Left renal cortex interstitium (tissue), 4 donors: ENCODE measurements around the gene KRTAP10-8. TPM values are rescaled to one million over a fixed set of nuclear protein-coding genes. Genes with fewer than 3 reads are reported as not detected.
"Not testable (repeated sequence)": the region's sequence is repeated elsewhere in the genome, so short reads cannot be mapped to it uniquely, and the experiment has no call there.

Experiments used
- DNase-seq, 4 donors: peaks; one replicate each; pipeline ENCODE4 v3.0.0-alpha.2; 2013; ENCODE audit warnings: low read depth in 4 of 4, low spot score in 2 of 4, missing footprints in 1 of 4
- polyA plus RNA-seq, 4 donors: library from polyadenylated mRNA; unstranded; fragments of 120-200 nt; gene quantifications; one replicate each; pipeline ENCODE4 v1.2.1, GENCODE V29; 2013; ENCODE audit not compliant: insufficient read length in 4 of 4

The KRTAP10-8 gene
- polyA plus RNA-seq, 4 donors: not detected

DNA sequence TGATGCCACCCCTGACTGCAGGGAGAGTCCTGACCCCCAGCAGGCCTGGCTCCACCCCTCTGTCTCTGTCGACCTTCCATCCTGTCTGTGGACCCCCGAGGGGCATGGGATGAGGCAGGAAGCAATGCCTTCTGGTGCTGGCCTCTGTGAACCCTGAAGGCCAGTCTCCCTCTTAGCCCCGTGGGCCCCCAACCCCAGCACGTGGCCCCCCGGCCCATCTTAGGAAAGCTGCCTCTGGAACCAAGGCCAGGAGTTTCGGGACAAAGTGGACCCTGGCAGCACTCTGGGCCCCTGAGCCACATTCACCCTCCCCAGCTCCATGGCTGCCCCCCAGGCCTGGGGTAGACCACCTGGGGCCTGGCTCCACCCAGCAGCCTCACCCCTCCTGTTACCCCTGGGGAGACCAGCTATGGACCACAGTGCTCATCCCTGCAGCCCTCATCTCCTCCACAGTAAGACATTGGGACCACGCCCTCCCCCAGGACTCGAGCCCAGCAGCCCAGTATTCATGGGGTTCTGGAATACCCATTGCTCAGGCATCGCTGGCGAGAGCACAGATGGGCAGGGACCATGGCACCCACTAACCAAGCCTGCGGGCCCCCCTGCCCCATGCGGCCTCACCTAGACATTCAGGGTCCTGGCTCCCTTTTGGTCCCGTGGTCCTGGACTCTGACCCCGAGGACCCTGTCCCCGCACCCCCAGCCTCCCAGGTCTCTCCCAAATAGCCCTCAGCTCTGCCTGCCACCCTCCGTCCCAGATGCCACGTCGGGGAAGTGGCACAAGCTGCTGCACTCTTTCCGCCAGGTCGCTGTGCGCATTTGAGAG lies 26.8 kb downstream of the KRTAP10-8 start:
- DNase-seq: not testable (repeated sequence)

- DNase-seq: no peak
Measured at GRCh38 chr21:44639331-44639655, 27.4 kb downstream of the KRTAP10-8 start.

DNA sequence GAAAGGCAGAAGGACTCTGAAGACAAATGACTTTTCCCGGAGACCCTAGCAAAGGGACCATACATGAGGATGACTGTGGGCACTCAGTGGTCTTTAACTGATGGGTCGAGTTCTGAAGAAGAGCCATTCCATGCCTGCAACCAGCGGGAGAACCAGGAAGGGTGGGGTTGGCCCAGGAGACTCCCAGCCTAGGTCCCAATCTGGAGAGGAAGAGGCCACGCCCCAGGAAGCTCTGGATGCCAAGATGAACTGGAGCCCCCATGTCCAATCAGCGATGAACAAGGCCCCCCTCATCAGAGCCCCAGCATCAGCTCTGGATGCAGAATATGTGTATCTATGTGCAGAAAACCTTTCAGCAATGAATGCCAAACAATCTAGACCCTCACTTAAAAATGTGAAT lies 28.9 kb downstream of the KRTAP10-8 start:
- no peak for DNase-seq

GRCh38 chr21:44643741-44644310 lies 31.9 kb downstream of the KRTAP10-8 start:
- no peak for DNase-seq

DNA sequence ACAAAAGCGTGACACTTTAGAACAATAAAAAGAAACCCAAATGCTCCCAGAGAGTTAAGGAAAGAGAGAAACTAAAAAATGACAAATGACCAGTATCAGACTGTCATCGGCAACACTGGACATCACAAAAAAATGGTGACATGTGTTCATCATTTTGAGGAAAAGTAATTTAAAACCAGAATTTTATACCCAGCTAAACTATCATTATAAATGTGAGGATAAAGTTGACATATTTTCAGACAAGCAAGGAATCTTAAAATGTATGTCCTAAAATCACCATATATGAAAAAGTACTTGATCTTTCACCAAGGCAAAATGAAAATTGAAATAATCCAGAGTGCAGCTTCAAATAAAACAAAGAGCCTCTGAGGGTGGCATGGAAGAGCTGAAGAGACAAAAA lies 33.0 kb downstream of the KRTAP10-8 start:
- no peak for DNase-seq

DNA sequence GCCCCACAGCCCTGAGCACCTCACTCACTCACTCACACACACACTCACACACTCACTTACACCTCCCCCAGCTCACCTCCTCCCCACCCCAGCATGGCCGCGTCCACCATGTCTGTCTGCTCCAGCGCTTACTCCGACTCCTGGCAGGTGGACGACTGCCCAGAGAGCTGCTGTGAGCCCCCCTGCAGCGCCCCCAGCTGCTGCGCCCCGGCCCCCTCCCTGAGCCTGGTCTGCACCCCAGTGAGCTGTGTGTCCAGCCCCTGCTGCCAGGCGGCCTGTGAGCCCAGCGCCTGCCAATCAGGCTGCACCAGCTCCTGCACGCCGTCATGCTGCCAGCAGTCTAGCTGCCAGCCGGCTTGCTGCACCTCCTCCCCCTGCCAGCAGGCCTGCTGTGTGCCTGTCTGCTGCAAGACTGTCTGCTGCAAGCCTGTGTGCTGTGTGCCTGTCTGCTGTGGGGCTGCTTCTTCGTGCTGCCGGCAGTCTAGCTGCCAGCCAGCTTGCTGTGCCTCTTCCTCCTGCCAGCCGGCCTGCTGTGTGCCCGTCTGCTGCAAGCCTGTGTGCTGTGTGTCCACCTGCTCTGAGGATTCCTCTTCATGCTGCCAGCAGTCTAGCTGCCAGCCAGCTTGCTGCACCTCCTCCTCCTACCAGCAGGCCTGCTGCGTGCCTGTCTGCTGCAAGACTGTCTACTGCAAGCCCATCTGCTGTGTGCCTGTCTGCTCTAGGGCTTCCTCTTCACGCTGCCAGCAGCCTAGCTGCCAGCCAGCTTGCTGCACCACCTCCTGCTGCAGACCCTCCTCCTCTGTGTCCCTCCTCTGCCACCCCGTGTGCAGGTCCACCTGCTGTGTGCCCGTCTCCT lies 34.7 kb downstream of the KRTAP10-8 start, which contains the start of gene KRTAP10-11:
KRTAP10-11 (plus strand) TSS at position 49 of the 856 bp plus-strand sequence; CDS start at position 94, 45 bp downstream.
- DNase-seq: not testable (repeated sequence)

- DNase-seq: no peak
Measured at GRCh38 chr21:44647222-44647552, 35.3 kb downstream of the KRTAP10-8 start.

GRCh38 chr21:44648557-44649311 lies 36.9 kb downstream of the KRTAP10-8 start:
- no peak for DNase-seq

- no peak for DNase-seq
Measured at GRCh38 chr21:44649521-44650100, 37.7 kb downstream of the KRTAP10-8 start.

DNA sequence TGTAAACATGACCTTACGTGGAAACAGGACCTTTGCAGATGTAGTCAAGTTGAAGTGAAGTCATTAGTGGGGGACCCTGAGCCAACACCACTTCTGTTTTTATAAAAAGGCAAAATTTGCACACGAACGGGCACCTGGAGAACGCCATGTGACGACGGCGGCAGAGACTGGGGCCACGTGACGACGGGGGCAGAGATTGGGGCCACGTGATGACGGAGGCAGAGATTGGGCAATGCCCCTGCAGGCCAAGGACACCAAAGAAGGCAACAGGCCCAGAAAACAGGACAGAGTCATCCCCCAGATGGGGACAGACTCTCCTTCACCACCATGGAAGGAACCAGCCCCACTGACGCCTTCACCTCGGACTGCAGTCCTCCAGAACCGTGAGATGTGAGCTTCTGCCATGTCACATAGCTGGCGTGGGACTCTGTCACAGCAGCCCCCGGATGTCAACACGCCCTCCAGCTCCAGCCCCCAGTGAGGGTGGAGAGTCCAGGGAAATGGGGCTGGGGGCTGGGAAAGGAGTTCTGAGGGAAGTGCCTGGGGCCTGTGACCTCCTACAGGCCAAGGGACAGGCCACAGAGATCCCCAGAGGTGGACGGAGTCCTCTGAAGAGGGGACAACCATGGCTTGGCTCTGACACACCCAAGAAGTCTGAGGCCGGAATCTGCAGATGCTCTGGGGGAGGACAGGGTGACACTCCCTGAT lies 38.5 kb downstream of the KRTAP10-8 start:
- DNase-seq: no peak

DNA sequence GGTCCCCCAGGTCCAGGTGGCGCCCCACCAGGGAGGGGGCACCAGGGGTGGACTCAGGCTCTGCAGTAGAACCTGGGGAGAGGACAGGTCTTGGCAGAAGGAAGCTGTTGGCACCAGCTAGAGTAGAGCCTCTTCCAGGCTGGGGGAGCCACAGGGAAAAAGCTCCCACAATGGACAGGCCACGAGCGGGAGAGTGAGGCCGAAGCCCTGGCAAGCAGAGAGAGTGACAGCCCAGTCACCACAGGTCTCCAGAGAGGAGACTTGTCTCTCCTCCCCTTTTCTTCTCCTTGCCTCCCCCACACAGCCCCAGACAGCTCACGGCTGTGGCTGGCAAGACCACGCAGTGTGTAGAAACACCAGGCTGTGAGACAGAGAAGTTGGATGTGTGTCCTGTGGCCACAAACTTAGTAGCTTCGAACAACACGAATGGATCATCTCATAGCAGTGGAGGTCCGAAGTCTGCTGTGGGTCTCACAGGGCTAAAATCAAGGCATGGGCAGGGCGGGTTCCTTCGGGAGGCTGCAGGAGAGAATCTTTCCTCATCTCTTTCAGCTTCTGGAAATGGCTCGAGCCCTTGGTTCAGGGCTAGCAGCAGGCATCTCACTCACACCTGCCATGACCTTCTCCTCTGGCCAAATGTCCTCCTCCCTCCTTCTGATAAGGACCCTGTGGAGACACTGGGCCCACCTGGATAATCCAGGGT lies 39.2 kb downstream of the KRTAP10-8 start:
- no peak for DNase-seq

- DNase-seq: no peak
Measured at GRCh38 chr21:44653123-44653522, 41.2 kb downstream of the KRTAP10-8 start.

GRCh38 chr21:44653656-44654575 lies 42.0 kb downstream of the KRTAP10-8 start:
- no peak for DNase-seq

- no peak for DNase-seq
Measured at GRCh38 chr21:44654576-44655175, 42.8 kb downstream of the KRTAP10-8 start, which contains the start of gene KRTAP12-4. Gene KRTAP12-4 (minus strand): TSS chr21:44654659. CDS start chr21:44654614, 45 bp downstream.

- no peak for DNase-seq
Measured at GRCh38 chr21:44656868-44657267, 45.0 kb downstream of the KRTAP10-8 start.

GRCh38 chr21:44657635-44658540 lies 46.0 kb downstream of the KRTAP10-8 start, which contains the start of gene KRTAP12-3:
Gene KRTAP12-3 (plus strand): TSS chr21:44657932. CDS start chr21:44657980, 48 bp downstream.
- DNase-seq: no peak
